HG03378 (cell line): ENCODE measurements around the gene CTNNBIP1.

Experiments
- ATAC-seq: cut with Tn5 transposase; IDR thresholded peaks from one replicate; pipeline ENCODE4 v1.9.1; 2021; ENCODE audit warnings: mild to moderate bottlenecking, moderate library complexity; ENCODE audit not compliant: unreplicated experiment

Gene CTNNBIP1

DNA sequence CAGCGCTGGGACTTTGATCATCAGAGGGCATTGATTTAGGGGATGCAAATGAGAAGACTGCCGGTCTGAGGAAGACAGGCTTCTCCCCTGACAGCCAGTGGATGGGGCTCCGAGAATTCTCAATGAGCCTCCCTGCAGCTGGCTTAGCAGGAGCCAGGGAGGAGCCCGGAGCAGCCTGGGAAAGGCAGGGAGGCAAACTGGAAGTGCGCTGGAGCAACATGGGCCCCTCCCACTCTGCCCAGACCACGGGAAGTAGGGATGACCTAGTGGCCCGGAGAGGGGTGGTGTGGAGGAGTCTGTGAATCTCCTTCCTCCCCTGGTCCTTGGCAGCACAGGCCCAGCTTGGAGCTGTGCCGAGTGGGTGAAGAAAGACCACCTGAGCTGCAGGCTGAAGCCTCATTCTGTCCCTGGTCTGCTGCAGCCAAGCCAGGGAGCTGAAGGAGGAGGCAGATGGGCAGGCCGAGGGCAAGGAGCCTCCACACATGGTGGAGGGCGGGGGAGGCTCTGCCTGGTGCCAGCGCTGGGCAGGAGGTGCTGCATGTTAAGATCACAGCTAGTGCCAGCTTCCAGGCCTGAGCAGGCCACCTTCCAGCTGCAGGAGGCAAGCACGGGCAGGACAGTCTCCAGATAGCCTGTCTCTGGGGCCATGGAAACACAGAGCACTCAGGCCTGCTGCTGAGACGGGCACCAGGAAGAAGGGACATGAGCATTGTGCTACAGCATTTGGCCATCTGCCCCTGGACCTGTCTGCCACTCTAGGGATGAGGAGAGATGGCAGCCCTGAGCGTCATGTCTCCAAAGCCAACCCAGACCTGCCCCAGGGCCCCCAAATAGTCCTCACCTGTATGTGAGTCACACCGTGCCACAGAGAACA lies 74.1 kb downstream of the CTNNBIP1 start:
- no peak for ATAC-seq

- ATAC-seq, result no peak
Measured at GRCh38 chr1:9835404-9835757, 74.7 kb downstream of the CTNNBIP1 start.

DNA sequence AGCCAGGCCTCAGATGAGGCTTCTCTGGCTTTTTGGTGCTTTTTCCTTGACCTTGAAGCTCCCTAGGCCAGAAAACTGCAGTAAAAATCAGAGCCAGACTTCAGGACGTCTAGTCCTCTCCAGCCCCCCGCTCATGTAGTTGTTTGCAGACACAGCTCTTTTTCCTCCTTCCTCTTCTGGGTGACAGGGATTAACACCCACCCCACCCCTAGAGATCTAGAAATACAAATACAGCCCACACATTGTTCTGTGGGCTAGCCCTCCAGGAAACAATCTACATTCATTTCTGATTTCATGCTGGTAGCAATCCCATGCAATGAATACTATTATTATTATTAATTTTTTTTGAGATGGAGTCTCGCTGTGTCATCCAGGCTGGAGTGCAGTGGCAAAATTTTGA lies 76.4 kb downstream of the CTNNBIP1 start:
- no peak for ATAC-seq

DNA sequence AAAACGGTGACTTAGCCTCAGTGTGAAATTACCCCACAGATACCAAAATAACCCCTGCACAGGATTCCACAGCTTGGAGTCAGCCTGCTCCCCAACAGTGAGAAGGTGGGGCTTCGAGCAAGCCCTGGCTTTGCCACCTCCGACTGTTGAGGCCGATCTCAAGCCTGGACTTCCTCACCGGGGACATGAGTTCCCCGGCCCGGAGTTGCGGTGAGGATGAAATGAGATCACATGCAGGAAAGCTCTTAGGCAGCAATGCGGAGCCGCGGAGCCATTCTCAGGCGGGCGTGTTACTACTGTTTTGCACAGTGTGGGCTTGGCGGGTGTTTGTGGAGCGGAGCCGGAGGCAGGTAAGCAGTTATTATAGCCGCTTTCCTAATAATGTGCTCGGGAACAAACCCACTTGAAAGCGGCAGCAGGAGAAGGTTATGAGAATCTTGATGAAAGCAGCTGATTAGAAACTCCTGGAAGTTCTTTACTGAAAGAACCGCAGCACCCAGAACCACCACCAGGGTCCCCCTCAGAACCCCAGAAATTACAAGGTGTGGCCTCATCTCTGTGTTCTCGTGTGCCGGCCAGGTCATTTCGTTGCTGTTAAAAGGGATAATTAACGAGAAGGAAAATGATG lies 82.4 kb downstream of the CTNNBIP1 start:
- ATAC-seq, result no peak

DNA sequence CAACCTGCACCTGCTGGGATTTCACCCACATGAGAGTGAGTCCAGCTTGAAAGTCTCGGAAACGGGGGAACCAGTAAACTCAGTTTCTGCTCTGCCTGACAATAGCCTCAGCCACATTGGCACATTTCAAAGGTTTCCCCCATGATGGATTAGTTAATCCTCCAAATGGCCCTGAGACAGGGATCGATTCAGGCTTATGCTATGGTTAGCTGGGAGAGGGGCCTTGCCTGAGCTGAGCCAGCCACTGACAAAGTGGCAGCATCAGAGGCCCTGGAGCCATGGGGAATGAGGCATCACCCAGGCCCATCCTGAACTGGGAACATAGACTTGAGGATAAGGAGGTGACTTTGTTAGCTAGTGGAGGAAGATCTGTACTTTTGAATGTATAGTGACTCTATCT lies 83.5 kb downstream of the CTNNBIP1 start:
- ATAC-seq, result no peak

DNA sequence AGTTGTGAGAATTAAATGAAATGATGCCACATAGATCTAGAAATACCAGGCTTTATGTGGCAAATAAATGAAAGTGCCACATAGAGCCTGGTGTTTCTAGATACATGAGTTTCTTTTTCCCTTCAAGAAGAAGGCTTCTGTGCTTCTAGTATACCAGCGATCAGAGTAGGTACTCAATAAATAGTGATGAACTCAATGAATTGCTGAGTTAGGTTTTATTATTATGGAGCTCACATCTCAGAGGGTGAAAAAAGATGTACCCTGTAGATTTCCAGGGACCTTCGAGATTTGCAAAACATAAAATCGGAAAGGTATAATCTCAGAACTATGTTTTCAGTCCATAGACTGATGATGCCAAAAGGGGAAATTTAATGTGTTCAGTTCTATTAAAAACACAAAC lies 84.0 kb downstream of the CTNNBIP1 start:
- ATAC-seq, result no peak

DNA sequence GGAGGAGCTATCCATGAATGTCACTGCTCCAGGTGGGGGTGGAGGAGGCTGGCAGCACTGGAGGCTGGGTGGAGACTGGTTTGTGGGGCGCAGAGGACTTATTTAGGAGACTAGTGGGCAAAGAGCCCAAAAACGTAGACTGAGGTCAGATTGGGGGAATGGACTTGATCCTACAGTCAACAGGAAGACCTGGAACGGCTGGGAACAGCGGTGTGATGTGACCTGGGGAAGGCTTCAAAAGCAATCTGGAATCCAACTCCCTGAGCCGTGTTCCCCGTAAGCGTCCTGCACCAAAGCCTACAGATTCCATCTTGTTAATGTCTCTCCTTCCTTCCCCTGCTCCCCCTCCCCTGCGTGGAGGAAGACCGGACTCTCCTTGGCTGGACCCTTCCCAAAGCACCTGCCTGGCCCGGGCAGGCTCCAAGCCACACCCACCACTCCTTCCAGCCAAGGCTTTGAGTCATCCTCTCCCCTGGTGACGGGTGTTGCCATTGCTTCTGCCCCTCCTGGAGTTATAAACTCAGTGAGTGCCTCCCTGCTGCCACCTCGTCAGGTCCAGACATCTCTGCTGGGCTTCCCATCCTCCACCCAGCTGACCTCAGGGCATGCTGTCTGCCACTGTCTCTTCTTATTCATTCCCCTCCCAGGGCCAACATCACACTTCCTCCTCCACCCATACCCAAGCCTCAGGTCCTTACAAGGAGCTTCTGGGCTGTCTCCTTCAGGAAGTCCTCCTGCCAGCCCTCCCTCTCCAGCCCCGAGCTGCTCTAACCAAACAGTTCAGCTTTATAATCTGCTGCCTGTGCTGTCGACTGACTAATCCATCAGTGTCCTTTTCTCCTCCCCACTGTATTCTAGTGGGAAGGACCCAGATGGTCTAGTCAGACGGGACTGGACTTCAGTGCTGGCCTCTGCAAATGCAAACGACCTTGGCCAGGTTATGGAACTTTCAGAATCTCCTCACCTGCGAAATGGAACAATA lies 84.7 kb downstream of the CTNNBIP1 start:
- ATAC-seq, result no peak

DNA sequence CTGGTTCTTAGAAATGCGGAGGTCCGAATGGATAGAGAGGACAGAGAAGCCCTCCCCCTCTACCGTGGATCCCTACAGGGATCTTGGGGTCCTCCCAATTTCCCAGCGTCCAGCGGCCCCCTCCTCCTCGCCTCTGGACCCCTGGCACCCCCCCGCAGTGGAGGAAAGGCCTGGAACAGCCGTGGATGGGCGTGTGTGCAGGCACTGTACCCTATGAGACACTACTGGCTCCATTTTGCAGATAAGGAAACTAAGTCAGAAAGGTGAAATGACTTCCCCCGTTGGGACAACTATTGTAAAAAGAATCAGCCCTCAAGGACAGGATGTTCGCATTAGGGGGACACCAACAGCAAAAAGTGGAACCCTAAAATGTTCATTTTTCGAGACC lies 85.4 kb downstream of the CTNNBIP1 start:
- no peak for ATAC-seq

- no peak for ATAC-seq
Measured at GRCh38 chr1:9823943-9824701, 85.9 kb downstream of the CTNNBIP1 start, which contains the start of gene CLSTN1. TSS of gene CLSTN1 (minus strand) at chr1:9823965. CDS start at chr1:9823733, 232 bp downstream.

DNA sequence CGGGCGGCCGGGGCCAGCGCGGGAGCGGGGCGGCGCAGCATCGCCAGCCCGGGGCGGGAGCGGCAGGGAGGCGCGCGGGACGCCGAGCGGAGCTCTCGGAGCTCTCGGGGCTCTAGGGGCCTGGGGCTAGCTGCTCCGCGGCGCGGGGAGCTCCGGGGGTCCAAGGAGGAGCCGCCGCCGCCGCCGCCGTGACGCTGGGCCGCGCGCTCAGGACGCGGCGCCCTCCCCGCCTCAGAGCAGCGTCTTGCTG lies 86.5 kb downstream of the CTNNBIP1 start:
- no peak for ATAC-seq

GRCh38 chr1:9822897-9823692 lies 87.0 kb downstream of the CTNNBIP1 start:
- no peak for ATAC-seq

- ATAC-seq, result no peak
Measured at GRCh38 chr1:9822490-9822889, 87.6 kb downstream of the CTNNBIP1 start.

- no peak for ATAC-seq
Measured at GRCh38 chr1:9821710-9822109, 88.4 kb downstream of the CTNNBIP1 start.

GRCh38 chr1:9820521-9820920 lies 89.5 kb downstream of the CTNNBIP1 start:
- no peak for ATAC-seq

DNA sequence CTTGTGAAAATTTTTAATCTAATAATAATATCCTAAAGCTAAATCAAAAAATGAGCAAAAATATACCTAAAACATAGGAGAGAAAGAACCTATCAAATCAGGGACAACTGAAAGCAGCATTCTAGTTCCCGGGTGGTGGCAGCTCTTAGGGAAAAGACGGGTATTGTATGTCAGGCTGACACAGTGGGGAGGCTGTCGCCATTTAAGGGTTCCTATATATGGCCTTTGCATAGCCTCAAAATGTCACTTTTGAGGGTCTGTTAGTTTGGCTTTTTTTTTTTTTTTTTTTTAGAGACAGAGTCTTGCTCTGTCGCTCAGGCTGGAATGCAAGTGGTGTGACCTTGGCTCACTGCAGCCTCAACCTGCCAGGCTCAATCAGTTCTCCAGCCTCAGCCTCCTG lies 92.3 kb downstream of the CTNNBIP1 start:
- no peak for ATAC-seq

DNA sequence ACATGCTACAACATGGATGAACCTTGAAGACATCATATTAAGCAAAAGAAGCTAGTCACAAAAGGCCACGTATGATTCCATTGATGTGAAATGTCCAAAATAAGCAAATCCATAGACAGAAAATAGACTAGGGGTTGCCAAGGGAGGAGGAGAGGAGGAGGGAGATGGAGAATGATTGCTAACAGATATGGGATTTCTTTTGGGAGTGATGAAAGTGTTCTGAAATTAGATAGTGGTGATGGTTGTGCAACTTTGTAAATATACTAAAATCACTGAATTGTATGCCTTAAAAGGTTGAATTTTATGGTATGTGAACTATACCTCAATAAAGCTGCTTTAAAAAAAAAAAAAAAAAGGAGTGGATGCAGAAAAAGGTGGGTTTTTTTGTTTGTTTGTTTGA lies 93.9 kb downstream of the CTNNBIP1 start:
- no peak for ATAC-seq

DNA sequence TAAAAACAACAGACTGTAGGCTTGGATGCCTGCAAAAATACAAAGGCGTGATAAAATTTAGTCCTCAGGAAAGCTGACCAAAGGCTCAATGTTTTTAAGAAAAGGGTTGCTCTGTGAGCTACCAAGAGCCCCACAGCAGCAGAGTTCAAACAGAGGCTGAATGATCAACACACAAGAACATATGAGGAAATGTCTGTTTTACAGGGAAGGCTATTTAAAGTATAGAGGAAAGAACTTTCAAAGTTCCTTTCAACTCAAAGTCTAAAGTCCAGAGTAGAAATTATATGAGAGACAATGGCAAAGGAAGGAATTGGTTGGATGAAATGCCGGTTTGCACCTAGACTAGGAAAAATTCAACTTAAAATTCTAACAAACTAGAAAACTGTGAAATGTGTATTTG lies 94.9 kb downstream of the CTNNBIP1 start:
- no peak for ATAC-seq

GRCh38 chr1:9814619-9815018 lies 95.5 kb downstream of the CTNNBIP1 start:
- ATAC-seq, result no peak

DNA sequence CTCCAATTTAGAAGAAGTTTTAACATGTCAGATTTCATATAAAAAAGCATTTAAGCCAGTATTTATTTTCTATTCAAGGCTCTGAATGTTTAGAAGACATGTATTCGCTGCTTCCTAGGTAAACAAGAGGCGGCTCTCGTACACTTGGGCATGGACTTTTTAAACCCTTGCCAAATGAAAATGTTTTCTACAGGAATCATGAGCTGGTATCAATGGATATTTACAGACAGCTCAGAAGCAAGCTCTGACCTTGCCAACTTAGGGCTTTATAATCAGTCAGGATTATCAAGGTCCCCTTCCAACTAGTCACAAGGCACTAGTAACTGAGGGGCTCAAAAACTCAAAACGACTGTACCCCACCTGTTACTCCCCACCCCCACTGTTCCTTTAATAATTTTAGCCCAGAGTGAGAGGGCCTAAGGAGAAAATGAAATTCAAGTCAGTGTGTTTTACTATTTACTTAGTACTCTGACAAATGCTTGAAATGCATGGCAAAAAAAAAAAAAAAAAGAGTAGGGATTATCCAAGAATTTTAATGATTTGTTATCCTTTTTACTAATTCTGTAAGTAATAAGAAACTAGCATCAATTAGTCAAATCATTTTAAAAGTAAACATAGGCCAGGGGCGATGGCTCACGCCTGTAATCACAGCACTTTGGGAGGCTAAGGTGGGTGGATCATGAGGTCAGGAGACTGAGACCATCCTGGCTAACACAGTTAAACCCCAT lies 98.7 kb downstream of the CTNNBIP1 start:
- no peak for ATAC-seq
